Embryonic facial prominence (tissue), 1 donor: Measurements from ENCODE around the gene TGFA.

Experiments used
- DNase-seq: peaks from one replicate; pipeline ENCODE4 v3.0.0-alpha.2; 2016; ENCODE audit errors: extremely low spot score

The TGFA gene

DNA sequence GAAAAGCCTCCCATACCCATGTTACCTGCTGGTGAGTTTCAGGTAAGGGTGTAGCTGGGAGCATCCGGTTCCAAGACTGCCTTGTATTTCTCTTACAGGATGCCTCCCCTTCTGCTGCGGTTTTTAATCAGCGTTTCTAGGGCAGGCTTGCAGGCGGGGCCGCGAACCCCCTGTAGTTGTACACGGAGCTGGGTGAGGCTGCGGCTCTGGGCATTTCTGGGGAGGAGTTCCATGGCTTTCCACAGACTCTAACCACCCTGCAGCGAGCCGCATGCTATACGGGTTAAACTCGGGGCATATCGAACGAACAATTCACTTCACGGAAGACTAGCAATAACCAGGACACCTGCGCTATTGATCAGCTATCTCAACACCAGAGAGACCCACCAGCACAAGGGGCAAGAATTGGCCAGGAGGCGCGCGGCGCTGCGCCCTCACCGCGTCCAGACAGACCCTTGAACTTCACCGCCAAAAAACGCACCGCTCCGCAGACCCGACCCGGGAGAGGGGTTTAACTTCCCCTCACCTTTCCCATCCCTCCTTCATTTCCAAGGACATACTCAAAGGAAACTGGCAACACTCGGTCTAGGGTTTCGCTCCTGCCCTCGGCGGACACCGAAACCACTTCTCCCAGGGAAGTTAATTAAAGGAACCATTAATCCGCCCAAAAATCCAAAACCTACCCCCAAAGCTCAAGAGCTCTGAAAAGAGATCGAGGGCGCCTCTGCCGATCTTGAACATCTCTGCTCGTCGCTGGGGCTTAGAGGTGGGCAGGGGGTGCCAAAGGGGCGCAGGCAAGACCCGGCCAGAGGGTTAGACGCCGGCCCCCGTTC, 909 bp downstream of the TGFA start:
- DNase-seq = no peak

DNA sequence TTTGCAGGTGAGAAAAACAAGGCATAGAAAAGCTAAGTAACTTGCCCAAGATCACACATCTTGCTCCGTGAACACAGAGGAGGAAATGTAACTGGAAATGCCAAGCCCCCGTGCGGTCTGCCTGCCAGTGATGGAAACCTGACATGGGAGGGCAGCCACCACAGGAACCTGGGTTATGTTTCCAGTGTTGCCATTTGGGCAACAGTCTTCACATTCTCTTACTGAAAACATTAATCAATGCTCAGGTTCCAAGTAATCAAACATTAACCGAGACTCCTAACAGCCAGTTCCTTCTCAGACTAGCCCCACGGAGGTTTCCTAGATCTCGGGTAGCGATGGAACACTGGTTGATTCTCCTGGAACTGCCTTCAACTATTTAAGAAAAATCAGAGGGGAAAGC, 2.5 kb downstream of the TGFA start:
- DNase-seq = no peak

- DNase-seq = no peak
Observed at GRCh38 chr2:70549962-70550361, 3.7 kb downstream of the TGFA start.

- DNase-seq = no peak
Observed at GRCh38 chr2:70549064-70549710, 4.4 kb downstream of the TGFA start.

DNA sequence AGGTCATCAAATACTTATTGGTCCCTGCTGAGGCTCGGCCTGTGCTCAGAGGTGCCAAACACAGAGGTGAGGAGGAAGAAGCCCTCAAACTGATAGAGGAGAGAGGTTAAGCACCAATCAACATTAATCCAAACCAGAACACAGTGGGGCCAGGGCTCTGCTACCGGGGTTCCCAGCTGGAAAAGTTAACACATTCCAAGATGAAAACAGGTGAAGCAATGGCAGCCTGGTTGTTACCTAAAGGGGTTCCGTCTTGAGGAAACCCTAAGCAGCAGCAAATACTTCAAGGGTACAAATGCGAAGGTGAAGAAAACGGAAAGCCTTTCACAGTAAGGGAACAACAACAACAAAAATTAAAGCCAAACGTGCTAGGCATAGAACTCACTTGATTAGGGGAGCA, 5.4 kb downstream of the TGFA start:
- no peak for DNase-seq

- no peak for DNase-seq
Observed at GRCh38 chr2:70546885-70547284, 6.7 kb downstream of the TGFA start.

DNA sequence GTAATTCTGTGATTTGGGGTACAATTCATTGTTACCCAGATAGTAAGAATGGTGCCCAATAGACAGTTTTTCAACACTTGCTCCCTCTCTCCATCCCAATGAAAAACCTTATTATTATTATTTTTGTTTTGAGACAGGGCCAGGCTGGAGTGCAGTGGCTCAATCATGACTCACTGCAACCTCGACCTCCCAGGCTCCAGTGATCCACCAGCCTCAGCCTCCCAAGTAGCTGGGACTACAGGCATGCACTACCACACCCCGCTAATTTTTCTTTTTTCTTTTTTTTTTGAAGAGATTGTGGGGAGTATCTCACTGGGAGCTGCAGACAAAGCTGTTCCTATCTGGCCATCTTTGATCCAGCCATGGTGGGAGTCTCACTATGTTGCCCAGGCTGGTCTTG, 7.2 kb downstream of the TGFA start:
- DNase-seq = no peak

DNA sequence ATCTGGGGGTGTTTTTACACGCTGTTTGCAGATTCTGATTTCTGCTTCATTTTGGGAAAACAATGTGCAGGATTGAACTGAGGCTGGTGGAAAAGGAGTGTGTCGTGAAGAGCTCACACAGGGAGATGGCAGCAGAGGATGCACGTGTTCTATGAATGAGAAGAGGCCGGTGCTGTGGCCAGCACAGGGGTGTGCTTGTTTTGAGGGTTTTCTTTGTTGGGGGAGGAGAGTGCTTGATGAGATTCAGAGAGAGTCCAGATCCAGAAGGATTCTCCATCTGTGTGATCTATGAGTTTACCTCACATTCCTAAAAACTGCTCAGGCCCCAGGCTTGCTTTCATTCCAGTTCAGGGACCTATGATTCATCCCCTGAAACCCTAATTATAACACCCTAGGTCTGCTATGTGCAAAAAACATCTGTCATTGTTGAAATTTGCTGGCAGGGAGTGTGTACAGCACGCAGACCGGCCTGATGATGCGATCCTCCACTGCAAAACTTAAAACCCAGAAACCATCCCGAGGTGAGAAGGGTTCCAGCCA, 12.1 kb downstream of the TGFA start:
- DNase-seq = no peak

- no peak for DNase-seq
Observed at GRCh38 chr2:70537840-70538239, 15.8 kb downstream of the TGFA start.

DNA sequence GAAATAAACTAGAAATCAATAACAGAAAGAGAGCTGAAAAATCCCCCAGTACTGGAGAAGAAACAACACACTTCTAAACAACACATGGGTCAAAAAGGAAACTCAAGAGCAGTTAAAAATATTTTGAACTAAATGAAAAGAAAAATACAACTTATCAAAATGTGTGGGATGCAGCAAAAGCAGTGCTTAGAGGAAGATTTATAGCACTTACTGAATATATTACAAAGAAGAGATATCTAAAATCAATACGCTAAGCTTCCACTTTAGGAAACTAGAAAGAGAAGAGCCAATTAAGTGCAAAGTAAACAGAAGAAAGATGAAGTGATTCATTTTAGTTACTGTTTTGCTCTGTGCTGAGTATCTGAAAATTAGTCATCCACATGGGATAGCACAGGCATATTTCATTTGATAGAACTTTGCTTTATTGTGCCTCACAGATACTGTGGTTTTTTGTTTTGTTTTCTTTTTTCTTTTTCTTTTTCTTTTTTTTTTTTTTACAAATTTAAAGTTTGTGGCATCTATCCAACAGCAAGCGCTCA, 17.0 kb downstream of the TGFA start:
- no peak for DNase-seq

DNA sequence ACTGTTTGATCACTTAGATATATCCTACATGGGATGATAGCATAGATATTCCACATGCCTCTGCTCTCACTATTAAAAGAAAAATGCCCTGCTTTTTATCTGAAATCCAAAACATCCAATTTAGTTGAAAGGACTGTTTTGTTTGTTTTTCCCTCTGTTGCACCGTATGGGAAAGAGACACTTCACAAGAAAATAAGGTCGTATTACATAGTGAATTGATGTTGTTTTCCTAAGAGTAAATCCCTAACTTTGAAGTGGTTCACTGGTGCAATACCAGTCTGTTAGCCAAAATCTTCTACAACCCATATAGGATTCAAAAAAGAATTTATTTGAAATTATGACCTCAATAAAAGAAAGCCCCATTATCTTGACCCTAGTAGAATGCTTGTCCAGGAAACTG, 18.1 kb downstream of the TGFA start:
- DNase-seq = no peak

GRCh38 chr2:70534183-70534836, 19.3 kb downstream of the TGFA start:
- DNase-seq = no peak

- DNase-seq = no peak
Observed at GRCh38 chr2:70532244-70532935, 21.2 kb downstream of the TGFA start.

DNA sequence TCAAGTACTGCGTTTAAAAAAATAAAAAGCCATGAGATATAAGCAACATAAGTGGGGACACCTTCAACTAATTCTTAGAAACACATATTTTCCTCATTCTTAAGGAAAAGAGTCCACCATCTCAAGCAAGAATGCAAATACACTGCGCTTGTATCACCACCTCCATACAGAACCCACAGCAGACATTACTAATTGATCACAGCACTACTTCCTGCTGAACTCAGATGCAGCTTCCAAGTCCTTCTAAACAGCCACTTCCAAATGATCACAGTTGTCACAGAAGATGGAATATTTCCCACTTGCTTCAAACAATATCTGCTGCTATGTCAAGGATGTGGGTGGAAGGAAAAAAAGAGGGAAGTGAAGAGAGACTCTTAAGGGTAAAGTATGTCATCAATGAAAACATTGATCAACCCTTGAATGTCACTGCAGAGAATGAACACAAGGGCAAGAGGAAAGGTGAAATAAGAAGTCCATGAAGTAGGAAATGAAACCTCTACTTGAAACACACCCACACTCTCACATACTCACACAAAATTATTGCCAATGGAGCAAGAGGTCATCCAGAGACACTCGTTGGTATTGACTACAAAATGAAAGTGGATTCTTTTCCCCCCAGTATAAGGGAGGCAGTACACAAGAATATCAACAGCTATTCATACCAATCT, 22.1 kb downstream of the TGFA start:
- DNase-seq = no peak

GRCh38 chr2:70529610-70530009, 24.0 kb downstream of the TGFA start:
- no peak for DNase-seq

- DNase-seq = no peak
Observed at GRCh38 chr2:70528929-70529328, 24.7 kb downstream of the TGFA start.

- no peak for DNase-seq
Observed at GRCh38 chr2:70528276-70528675, 25.4 kb downstream of the TGFA start.

- DNase-seq = no peak
Observed at GRCh38 chr2:70527447-70528080, 26.1 kb downstream of the TGFA start.

- DNase-seq = no peak
Observed at GRCh38 chr2:70526126-70526525, 27.5 kb downstream of the TGFA start.

GRCh38 chr2:70525032-70525431, 28.6 kb downstream of the TGFA start:
- DNase-seq = no peak
